Left cardiac atrium (tissue), 4 donors: ENCODE results near the gene WDR90. TPM values are rescaled to one million over a fixed set of nuclear protein-coding genes. Genes with fewer than 3 reads are reported as not detected.

Experiments used
- ATAC-seq, 2 donors: fragments of 200-7000 bp; cut with Tn5 transposase; one replicate each; pipeline ENCODE4 v1.9.1; 2020; ENCODE audit warnings: mild to moderate bottlenecking in 2 of 2, moderate library complexity in 2 of 2
- DNase-seq: peaks from one replicate; pipeline ENCODE4 v3.0.0-alpha.2; 2020
- intact Hi-C, 2 donors: fragments of 100-400 bp; cut with DNase I; formaldehyde crosslinking; loops; one replicate each; pipeline versions ENCODE4 v1.14.1 to v1.15.1; 2022 to 2023
- total RNA-seq, 2 donors: library from RNA; stranded (reverse); fragmentation: NEBNext Ultra II Directional; extraction: Animal tissue kit (Norgen Biotek cat#: 25700); gene quantifications; one replicate each; pipeline ENCODE4 v1.2.1, GENCODE V29; 2021
- donor health status: DM: no; HTN: yes; CAD: no.
- donor health status: DM: no; HTN: yes; CAD: no; lungs with severe emphysema.
- donor health status: DM: yes; HTN: yes; CAD: no.
- donor health status: Dilated cardiomyopathy.

The WDR90 gene
- total RNA-seq, 2 donors from 2014 or later, result 9.6 to 15.5 TPM

GRCh38 chr16:694863-695354 lies 45.7 kb downstream of the WDR90 start:
- intact Hi-C loops, result no loop called here
- ATAC-seq (no peak), DNase-seq (no peak)

- peak; percentile 38 to 51 for ATAC-seq
- intact Hi-C loops, result no loop called here
- no peak for DNase-seq
Observed at GRCh38 chr16:695355-696089, 46.4 kb downstream of the WDR90 start.

- intact Hi-C loops, result no loop called here
- DNase-seq (no peak), ATAC-seq (no peak)
Observed at GRCh38 chr16:698911-699671, 49.9 kb downstream of the WDR90 start.

- DNase-seq (no peak), ATAC-seq (peak; percentile 72 to 83)
- intact Hi-C loops, result no loop called here
Observed at GRCh38 chr16:700684-701584, 51.8 kb downstream of the WDR90 start.

GRCh38 chr16:702341-702740 lies 53.2 kb downstream of the WDR90 start:
- DNase-seq (no peak), ATAC-seq (no peak)
- intact Hi-C loops, result no loop called here

GRCh38 chr16:703406-703805 lies 54.2 kb downstream of the WDR90 start:
- intact Hi-C loops, result no loop called here
- ATAC-seq (no peak), DNase-seq (no peak)

- no peak for DNase-seq
- intact Hi-C loops, result no loop called here
- no peak for ATAC-seq
Observed at GRCh38 chr16:704047-704446, 54.9 kb downstream of the WDR90 start.

GRCh38 chr16:704552-705380 lies 55.6 kb downstream of the WDR90 start:
- DNase-seq (no peak), ATAC-seq (no peak)
- intact Hi-C loops, result no loop called here

GRCh38 chr16:705431-706188 lies 56.4 kb downstream of the WDR90 start, which contains the start of gene FBXL16:
Gene FBXL16 (minus strand): TSS chr16:705801. CDS start chr16:697405, 8,396 bp downstream.
- DNase-seq (no peak), ATAC-seq (no peak)
- intact Hi-C loops, result no loop called here

- intact Hi-C loops, result no loop called here
- ATAC-seq (no peak), DNase-seq (no peak)
Observed at GRCh38 chr16:706189-707061, 57.3 kb downstream of the WDR90 start.

- intact Hi-C loops, result no loop called here
- no peak for ATAC-seq
Observed at GRCh38 chr16:707062-707538, 57.9 kb downstream of the WDR90 start.

GRCh38 chr16:708019-708418 lies 58.9 kb downstream of the WDR90 start:
- no peak for ATAC-seq
- no peak for DNase-seq
- intact Hi-C loops, result no loop called here

More at GRCh38 chr16:707062-707538, 57.9 kb downstream of the WDR90 start:
- no peak for DNase-seq

GRCh38 chr16:708959-709358 lies 59.8 kb downstream of the WDR90 start:
- intact Hi-C loops, result no loop called here
- DNase-seq, result no peak
- no peak for ATAC-seq

GRCh38 chr16:709566-710499 lies 60.7 kb downstream of the WDR90 start:
- DNase-seq (no peak), ATAC-seq (no peak)
- intact Hi-C loops, result loop anchor here in 1 of 2 donors (5.0 to 10.0 kb wide), 2 partner anchors 77 to 345 kb away; partner anchors contain the start of genes CHTF18 and RPUSD1

GRCh38 chr16:710500-711075 lies 61.4 kb downstream of the WDR90 start:
- DNase-seq (no peak), ATAC-seq (no peak)
- intact Hi-C loops, result loop anchor here (1.0 to 10.0 kb wide), 3 partner anchors 75 to 344 kb away; partner anchors contain the start of genes CHTF18 (in 1 of the 2) and RPUSD1 (in 1 of the 2)
